ENCODE data around the gene HAPLN3.

DNA sequence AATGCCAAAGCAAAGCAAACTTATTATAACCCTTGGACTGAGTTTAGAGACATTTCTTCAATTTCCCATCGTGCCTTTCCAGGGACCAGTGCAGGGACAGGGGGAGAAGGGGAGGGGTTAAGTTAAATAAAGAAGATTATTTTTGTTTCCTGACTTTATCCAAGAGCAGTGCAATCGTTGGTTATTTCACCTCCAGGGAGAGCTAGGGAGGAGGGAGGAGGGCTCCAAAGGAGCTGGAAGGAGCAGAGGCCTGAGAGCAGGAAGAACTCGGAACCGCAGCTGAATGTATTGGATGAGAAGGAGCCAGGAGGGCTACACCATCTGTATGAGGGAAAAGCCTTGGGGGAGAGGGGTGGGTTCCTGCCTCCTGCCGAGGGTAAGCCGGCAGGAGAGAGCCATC lies 20.7 kb downstream of the HAPLN3 start:
- TF ChIP-seq FOXA1 (IDR thresholded peaks at IDR 0.05) (no peak), ZNF384 (IDR thresholded peaks at IDR 0.05) (no peak), SP1 (IDR thresholded peaks at IDR 0.05) (no peak), BHLHE40 (IDR thresholded peaks at IDR 0.05; ENCODE audit: borderline replicate concordance) (no peak), ELF4 (IDR thresholded peaks at IDR 0.05) (no peak), NFRKB (IDR thresholded peaks at IDR 0.05) (no peak), SUZ12 (IDR thresholded peaks at IDR 0.05) (no peak), HDGF (IDR thresholded peaks at IDR 0.05; ENCODE audit: borderline replicate concordance) (no peak), ARNT (IDR thresholded peaks at IDR 0.05) (no peak)
- TF ChIP-seq, protein P1, sequence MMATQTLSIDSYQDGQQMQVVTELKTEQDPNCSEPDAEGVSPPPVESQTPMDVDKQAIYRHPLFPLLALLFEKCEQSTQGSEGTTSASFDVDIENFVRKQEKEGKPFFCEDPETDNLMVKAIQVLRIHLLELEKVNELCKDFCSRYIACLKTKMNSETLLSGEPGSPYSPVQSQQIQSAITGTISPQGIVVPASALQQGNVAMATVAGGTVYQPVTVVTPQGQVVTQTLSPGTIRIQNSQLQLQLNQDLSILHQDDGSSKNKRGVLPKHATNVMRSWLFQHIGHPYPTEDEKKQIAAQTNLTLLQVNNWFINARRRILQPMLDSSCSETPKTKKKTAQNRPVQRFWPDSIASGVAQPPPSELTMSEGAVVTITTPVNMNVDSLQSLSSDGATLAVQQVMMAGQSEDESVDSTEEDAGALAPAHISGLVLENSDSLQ (IDR thresholded peaks at IDR 0.05): no peak
